Activated naive CD4-positive, alpha-beta T cell treated with anti-CD3 and anti-CD28 coated beads, Interleukin-2, amount 50 U/mL, for 24 hours (primary cell): ENCODE results near the gene KRT16.
"Not testable (repeated sequence)": the region's sequence is repeated elsewhere in the genome, so short reads cannot be mapped to it uniquely, and the experiment has no call there.

Experiments used
- H3K27ac Mint-ChIP-seq: one replicate; pipeline ENCODE4 v1.8.0; 2021; ENCODE audit warnings: mild to moderate bottlenecking, mixed read lengths
- H3K27me3 Mint-ChIP-seq: one replicate; pipeline ENCODE4 v1.8.0; 2021; ENCODE audit warnings: mixed read lengths
- H3K36me3 Mint-ChIP-seq: one replicate; pipeline ENCODE4 v1.8.0; 2021; ENCODE audit warnings: mixed read lengths
- H3K4me1 Mint-ChIP-seq: one replicate; pipeline ENCODE4 v1.8.0; 2021; ENCODE audit warnings: mixed read lengths
- H3K4me3 Mint-ChIP-seq: one replicate; pipeline ENCODE4 v1.8.0; 2021; ENCODE audit warnings: mild to moderate bottlenecking, mixed read lengths
- H3K9me3 Mint-ChIP-seq: one replicate; pipeline ENCODE4 v1.8.0; 2021; ENCODE audit warnings: mixed read lengths

KRT16 gene

DNA sequence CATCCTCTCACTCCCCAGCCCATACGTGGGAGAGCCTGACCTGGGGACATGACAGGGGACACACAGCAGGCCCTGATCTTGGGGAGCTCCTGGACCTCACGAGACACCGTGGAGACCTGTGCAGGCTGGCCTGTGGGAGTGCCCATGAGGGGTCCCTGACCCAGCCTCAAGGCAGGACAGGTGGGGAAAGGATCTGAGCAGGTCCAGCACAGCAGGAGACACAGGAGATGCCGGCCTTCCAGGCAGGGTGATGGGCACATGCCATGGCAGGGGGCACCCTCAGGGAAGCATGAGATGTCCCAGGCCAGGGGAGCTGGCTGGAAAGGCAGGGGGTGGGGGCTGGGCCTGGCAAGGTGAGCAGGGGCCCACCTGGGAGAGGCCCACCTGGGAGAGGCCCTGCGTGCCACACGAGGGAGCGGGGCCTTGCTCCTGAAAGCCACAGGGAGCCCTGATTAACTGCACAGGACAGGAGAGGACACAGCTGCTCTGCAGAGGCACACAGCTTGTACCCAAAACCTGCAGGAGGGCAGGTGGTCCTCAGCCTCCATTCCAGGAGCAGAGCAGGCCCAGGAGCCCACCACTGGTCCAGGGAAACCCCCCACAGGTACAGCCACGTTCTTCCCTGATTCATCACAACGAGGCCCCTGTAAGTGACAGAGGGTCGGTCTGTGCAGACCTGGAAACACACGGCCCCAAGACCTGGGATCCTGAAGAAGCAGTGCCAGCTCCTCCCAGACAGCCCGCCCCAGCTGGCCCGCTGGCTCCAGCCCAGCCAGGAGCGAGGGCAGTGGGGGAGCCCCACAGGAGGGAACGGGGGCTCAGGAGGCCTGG, 38.4 kb upstream of the KRT16 start:
- H3K4me3 Mint-ChIP-seq = no peak overlapping the region
- H3K4me1 Mint-ChIP-seq = peaks cover 10% of the 10 kb centered on the region
- H3K27me3 Mint-ChIP-seq = peaks cover 1% of the 10 kb centered on the region
- H3K9me3 Mint-ChIP-seq = no peaks in the 10 kb centered on the region
- no peaks in the 10 kb centered on the region for H3K36me3 Mint-ChIP-seq
- H3K27ac Mint-ChIP-seq = no peak overlapping the region

DNA sequence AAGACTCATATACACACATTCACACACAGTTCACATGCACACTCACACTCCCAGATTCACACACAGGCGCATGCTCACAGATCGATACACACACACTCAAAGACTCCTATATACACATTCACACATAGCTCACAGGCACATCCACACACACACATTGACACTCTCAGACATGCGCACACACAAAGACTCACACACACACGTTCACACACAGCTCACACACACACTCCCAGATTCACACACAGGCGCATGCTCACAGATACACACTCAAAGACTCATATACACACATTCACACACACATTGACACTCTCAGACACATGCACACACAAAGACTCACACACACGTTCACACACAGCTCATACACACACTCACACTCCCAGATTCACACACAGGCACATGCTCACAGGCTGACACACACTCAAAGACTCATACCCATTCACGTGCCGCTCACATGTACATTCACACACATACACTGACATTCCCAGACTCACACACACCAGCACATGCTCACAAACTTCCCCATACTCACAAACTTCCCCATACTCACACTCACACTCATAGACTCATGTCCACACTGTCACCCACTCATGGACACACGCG, 37.5 kb upstream of the KRT16 start:
- Mint-ChIP-seq H3K27ac (no peak overlapping the region), H3K36me3 (no peaks in the 10 kb centered on the region), H3K4me1 (peaks cover 10% of the 10 kb centered on the region), H3K4me3 (no peak overlapping the region), H3K27me3 (peaks cover 1% of the 10 kb centered on the region), H3K9me3 (no peaks in the 10 kb centered on the region)

DNA sequence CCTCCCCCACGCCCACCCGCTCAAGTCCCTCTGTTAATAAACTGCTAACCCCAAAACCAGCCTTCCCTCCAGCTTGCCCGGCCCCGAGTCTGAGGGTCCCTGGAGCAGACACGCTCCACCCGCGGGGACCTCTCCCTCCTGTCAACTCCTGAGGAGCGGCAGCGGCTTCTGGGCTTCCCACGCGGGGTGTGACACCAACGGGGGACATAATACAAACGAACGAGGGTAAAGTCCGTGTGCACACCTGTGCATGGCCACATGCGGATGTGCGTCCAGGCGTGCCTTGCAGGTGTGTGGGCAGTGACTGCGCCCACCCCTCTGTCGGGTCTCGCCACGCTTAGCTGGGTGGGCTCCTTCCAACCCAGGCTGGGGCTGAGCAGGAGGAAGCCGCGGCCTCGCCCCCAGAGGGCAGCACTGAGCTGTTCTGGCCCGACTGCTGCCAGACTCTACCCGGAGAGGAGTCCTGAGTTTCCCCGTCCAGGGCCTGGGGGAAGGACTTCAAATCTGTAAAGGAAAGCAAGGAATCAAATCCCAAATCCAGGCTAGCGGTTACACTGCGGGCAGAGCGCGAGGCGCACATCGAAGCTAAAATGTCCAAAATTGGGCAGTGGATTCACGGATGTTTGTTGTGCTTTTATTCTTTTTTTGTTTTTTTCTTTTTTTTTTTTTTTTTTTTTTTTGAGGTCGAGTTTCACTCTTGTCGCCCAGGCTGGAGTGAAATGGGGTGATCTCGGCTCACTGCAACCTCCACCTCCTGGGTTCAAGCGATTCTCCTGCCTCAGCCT, 36.0 kb upstream of the KRT16 start:
- peak overlapping the region; percentile 59 for H3K27ac Mint-ChIP-seq
- peaks cover 1% of the 10 kb centered on the region for H3K27me3 Mint-ChIP-seq
- H3K4me1 Mint-ChIP-seq = peaks cover 10% of the 10 kb centered on the region
- H3K4me3 Mint-ChIP-seq = peak overlapping the region; percentile 76
- H3K9me3 Mint-ChIP-seq = no peaks in the 10 kb centered on the region
- no peaks in the 10 kb centered on the region for H3K36me3 Mint-ChIP-seq

DNA sequence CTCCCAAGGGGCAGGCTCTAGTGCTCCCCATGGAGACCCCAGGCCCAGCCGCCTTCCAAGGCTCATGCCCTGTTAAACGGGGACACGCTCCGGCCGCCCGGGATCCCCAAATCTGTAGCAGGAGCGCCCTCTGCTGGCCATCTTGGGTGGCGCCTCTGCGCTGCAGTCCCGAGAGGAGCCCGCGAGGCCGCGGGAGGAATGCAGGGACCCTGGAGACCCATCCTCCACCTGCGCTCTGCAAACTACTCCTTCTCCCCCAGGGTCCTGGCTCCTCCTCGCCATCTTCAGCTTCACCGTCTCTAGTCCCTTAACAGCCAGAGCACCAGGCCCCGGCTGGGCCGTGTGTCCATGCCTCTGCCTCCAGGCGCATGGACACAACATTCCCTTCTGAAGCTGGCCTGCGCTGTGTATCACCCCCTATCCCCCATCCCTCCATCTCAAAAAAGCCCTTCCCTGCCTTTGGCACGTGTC, 35.4 kb upstream of the KRT16 start:
- Mint-ChIP-seq H3K4me3 (peak overlapping the region; percentile 76), H3K36me3 (no peaks in the 10 kb centered on the region), H3K9me3 (no peaks in the 10 kb centered on the region), H3K27ac (no peak overlapping the region), H3K27me3 (peaks cover 1% of the 10 kb centered on the region), H3K4me1 (peaks cover 10% of the 10 kb centered on the region)

DNA sequence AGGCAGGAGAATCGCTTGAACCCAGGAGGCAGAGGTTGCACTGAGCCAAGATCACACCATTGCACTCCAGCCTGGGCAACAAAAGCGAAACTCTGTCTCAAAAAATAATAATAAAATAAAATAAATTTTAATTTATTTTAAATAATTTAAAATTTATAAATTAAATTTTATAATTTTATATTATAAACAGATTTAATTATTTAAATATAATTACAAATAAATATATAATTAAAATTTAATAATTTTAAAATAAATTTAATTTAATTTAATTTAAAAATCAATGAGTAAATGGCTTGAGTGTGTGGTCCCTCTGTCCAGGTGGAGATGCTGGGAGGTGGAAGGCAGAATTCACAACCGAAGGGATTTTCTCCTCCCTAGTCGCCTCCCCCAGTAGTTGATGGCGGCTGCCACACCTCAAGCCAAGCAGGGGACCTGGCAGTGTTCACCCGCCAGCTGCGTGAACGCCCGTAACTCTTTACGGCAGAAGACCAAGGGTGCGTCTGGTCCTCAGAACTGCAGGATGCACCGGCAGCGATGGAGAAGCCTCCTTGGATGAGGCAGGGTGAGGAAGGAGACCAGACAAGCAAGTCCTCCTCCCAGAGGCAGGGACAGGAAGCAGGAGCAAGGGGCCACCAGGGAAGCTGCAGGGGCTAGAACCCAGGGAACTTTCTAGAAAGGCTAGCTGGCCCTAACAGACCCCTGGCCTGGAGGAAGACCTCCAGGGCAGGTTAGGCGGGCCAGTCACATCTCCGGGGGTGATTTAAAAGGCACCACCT, 34.7 kb upstream of the KRT16 start:
- H3K4me1 Mint-ChIP-seq = peaks cover 10% of the 10 kb centered on the region
- no peak overlapping the region for H3K4me3 Mint-ChIP-seq

DNA sequence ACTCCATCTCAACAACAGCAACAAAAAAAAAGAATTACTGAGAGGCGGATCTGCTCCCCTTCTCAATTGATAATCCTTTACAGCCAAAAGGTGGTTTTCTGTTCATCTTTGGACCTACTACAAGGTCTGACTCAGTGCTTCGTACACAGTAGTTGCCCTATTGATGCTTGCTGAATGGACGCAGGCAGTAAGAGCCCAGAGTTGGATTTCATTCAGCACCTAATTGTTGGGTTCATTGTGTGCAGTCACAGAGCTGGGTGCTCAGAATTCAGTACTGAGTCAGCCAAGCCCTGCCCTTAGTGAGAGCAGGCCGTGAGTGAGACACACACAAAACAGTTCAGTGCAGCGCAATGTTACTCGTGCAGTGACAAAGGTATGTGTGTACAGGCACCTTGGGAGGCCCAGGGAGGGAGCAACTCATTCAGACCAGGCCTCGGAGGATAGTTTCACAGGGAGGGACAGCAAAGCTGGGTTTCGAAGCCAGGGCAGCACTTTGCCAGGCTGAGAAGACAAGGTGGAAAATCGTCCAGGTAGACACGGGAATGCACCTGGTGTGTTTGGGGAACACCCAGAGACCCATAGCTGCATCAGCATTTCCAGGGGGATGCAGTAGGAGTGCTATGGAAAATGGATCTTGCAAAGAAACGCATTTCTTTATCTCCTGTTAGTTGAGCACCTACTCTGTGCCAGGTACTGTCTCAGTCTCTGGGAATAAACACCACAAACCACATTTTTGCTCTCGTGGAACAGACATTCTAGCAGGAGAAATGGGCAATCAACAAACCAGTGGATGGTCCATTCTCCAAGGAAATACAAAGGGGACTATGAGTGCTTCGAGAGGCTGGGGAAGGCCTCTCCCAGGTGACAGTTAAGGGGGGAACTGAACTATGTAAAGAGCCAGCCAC, 29.9 kb upstream of the KRT16 start:
- H3K36me3 Mint-ChIP-seq = no peaks in the 10 kb centered on the region
- no peaks in the 10 kb centered on the region for H3K9me3 Mint-ChIP-seq
- H3K4me3 Mint-ChIP-seq = no peak overlapping the region
- no peak overlapping the region for H3K27ac Mint-ChIP-seq
- H3K4me1 Mint-ChIP-seq = no peaks in the 10 kb centered on the region
- no peaks in the 10 kb centered on the region for H3K27me3 Mint-ChIP-seq

More for the DNA sequence above, 34.7 kb upstream of the KRT16 start:
- Mint-ChIP-seq H3K27ac (no peak overlapping the region), H3K36me3 (no peaks in the 10 kb centered on the region), H3K27me3 (peaks cover 1% of the 10 kb centered on the region), H3K9me3 (no peaks in the 10 kb centered on the region)

DNA sequence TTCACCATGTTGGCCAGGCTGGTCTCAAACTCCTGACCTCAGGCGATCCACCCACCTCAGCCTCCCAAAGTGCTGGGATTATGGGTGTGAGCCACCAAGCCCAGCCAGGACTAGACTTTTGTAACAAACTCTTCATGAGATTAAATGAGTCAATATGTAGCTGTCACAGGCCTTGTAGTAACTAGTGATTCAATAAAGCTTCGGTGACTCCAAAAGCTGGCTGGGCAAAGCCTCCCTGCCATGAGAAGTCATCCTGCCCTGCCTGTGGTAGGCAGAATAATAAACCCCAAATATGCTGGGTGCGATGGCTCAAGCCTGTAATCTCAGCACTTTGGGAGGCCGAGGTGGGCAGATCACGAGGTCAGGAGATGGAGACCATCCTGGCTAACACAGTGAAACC, 28.0 kb upstream of the KRT16 start:
- not testable (repeated sequence) for H3K27ac Mint-ChIP-seq, H3K4me3 Mint-ChIP-seq, H3K27me3 Mint-ChIP-seq, H3K9me3 Mint-ChIP-seq, H3K36me3 Mint-ChIP-seq, H3K4me1 Mint-ChIP-seq

DNA sequence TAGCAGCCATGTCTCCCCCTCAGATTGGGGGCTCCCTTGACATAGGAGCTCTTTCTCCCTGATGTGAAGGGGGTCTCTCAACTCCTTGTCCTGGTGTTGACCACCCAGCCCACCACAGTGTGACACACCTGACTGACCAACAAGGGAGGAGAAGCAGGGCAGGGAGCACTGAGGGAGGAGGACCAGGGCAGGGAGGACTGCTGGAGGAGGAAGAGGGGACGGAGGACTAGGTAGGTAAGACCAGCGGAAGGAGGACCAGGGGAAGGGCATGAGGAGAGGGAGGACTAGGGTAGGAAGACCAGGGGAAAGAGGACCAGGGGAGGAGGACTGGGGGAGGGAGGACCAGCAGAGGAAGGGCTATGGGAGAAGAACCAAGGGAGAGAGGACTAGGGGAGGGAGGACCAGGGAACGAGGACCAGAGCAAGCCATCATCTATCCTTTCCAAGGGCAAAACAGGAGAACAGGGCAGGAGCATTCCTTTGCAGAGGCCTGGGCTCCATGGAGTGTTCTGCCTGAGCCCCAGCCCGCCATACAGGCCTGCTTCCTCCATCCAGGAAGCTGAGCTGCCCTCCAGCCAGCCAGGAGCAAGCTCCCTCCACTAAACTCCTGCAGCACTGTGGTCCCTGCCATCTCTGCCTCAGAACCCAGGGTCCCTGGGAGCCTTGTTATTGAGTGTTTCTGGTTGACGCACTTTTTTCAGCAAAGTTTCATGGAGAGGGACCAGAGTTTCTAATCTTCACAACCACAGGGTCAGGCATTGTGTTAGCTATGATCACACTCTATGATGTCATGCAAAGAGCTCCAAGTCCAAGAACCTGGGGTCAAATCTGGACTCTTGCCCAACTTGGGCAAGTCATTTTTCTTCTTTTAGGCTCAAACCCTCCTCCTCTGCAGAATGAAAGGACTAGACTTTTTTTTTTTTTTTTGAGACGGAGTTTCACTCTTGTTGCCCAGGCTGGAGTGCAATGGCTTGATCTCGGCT, 27.2 kb upstream of the KRT16 start:
- H3K4me1 Mint-ChIP-seq = no peaks in the 10 kb centered on the region
- no peak overlapping the region for H3K4me3 Mint-ChIP-seq
- H3K27ac Mint-ChIP-seq = no peak overlapping the region
- H3K9me3 Mint-ChIP-seq = no peaks in the 10 kb centered on the region
- no peaks in the 10 kb centered on the region for H3K36me3 Mint-ChIP-seq
- H3K27me3 Mint-ChIP-seq = no peaks in the 10 kb centered on the region

DNA sequence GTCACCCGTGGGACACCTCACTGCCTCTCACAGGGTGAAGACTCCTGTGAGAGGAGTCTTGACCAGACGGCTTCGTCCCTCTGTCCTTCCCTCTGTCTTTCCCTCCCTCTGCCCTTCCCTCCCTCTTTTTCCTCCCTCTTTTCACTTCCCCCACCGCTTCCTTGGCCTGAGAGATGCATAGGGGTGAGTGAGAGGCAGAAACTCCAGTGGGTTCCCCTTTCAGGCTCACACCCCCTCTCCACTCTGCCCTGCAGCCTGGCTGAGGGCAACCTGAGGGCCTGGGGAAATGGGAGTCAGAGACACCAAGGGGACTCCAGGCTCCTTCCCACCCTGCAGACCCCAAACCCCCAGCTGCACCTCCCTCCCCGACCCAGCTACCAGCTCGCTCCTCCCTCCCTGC, 26.4 kb upstream of the KRT16 start:
- no peaks in the 10 kb centered on the region for H3K36me3 Mint-ChIP-seq
- no peaks in the 10 kb centered on the region for H3K27me3 Mint-ChIP-seq
- H3K9me3 Mint-ChIP-seq = no peaks in the 10 kb centered on the region
- no peak overlapping the region for H3K27ac Mint-ChIP-seq
- no peak overlapping the region for H3K4me3 Mint-ChIP-seq
- H3K4me1 Mint-ChIP-seq = no peaks in the 10 kb centered on the region

DNA sequence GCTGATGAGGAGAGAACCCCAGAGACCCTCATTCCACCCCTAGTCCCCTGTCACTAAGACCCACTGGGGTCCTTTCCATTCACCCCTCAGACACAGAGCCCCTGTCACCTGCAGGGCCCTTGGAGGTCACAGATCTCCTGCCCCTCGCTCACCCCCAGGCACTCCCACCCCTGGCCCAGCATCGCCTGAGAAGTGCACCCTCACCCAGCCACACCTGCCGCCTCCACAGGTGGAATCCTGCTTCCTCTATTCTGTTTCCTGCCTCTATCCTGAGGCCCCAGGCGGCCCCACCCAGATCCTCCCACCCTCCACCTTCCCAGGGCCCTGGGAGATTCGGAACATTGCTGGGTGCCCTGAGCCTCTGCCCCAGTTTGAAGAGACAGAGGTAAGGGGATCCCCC, 25.6 kb upstream of the KRT16 start:
- no peaks in the 10 kb centered on the region for H3K4me1 Mint-ChIP-seq
- H3K9me3 Mint-ChIP-seq = no peaks in the 10 kb centered on the region
- no peaks in the 10 kb centered on the region for H3K36me3 Mint-ChIP-seq
- H3K27ac Mint-ChIP-seq = no peak overlapping the region
- H3K27me3 Mint-ChIP-seq = no peaks in the 10 kb centered on the region
- no peak overlapping the region for H3K4me3 Mint-ChIP-seq

DNA sequence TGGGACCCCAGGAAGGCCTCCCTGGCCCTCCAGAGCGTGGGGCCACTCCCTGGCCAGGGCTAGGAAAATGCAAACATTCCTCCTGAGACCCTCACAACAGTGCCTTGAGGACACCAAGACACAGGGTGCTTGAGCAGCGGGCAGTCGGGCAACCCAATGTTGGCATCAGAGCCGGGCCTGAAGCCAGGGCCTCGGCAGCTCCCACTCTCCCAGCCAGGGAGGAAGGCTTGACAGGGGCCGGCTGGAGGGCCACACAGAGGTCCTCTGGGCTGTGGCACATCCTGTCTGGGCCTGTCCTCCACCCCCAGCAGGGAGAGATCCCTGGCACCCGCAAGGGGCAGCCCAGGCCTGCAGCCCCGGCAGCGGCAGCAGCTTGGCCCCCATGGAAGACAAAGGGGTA, 24.1 kb upstream of the KRT16 start:
- H3K4me3 Mint-ChIP-seq = no peak overlapping the region
- H3K36me3 Mint-ChIP-seq = no peaks in the 10 kb centered on the region
- H3K4me1 Mint-ChIP-seq = no peaks in the 10 kb centered on the region
- H3K27me3 Mint-ChIP-seq = no peaks in the 10 kb centered on the region
- H3K9me3 Mint-ChIP-seq = no peaks in the 10 kb centered on the region
- no peak overlapping the region for H3K27ac Mint-ChIP-seq

DNA sequence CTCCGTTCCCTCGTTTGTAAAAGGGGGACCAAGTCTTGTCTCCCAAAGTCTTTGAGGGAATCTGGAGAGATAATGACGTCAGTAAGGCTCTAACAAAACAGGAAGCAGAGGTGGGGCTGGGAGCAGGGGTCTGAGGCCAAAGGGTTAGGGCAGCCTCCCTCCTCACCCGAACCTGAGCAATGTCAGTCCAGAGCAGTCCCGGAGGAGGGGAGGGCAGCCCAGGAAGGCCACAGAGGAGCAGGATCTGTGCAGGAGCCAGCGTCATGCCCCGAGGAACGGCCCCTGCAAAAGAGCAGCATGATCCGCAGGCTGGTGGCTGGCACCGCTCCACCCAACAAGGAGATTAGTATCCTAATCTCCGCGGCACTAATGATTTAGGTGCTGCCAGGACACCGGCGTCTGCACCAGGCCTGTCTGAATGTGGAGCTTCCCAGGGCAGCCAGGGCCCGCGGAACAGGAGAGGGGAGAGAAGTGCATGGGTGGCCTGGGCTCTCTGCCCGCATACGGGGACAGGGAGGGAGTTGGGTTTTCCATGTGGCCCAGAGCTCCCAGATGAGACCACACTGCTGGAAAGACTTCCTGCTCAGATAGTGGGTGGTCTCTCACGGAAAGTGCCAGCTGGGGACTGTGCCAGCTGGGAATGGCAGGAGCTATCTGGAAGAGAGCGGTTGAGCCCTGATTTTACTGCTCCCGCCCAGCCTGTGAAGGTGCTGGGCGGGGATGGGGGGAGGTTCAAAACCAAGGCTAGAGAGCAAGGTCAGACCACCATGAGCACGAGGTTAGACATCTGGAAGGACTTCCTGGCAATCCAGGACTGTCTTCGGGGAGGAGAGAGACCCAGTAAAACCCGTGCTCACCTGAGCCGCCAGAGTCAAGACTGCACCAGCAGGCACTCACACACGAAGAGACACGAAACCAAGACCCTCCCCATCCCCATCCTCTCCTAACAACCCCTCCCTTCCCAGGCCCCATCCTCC, 22.8 kb upstream of the KRT16 start:
- Mint-ChIP-seq H3K4me3 (no peak overlapping the region), H3K4me1 (no peaks in the 10 kb centered on the region), H3K9me3 (no peaks in the 10 kb centered on the region), H3K27me3 (no peaks in the 10 kb centered on the region), H3K27ac (no peak overlapping the region), H3K36me3 (no peaks in the 10 kb centered on the region)

DNA sequence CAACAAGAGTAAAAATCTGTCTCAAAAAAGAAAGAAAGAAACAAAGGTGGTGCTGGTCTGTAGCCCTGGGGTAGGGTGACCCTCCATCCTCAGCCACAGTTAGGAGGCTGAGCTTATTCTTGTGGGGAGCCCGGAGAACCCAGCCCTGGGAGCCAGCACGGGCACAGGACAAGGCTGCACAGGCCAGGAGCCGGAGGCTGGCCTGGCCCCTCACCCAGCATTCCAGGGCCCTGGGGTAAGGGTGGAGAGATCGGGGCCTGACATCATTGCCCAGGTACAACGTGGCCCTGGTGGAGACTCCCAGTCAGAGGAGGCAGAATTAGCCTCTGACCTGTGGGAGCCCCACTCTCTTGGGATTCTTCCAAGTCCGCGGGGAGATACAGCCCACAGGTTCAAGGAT, 22.1 kb upstream of the KRT16 start:
- H3K27me3 Mint-ChIP-seq = no peaks in the 10 kb centered on the region
- no peak overlapping the region for H3K4me3 Mint-ChIP-seq
- no peaks in the 10 kb centered on the region for H3K9me3 Mint-ChIP-seq
- no peak overlapping the region for H3K27ac Mint-ChIP-seq
- no peaks in the 10 kb centered on the region for H3K36me3 Mint-ChIP-seq
- H3K4me1 Mint-ChIP-seq = no peaks in the 10 kb centered on the region
